Osteocyte (in vitro differentiated cells): ENCODE results near the gene DLG5. TPM values are rescaled to one million over a fixed set of nuclear protein-coding genes. Genes with fewer than 3 reads are reported as not detected.
A peak's percentile ranks its signal among the peaks of the same experiment; 100 is the strongest.

Source experiments
- DNase-seq: peaks from one replicate; pipeline ENCODE4 v3.0.0; 2021; ENCODE audit warnings: mixed read lengths; ENCODE audit not compliant: unreplicated experiment; ENCODE audit errors: extremely low spot score
- H3K27ac Mint-ChIP-seq: one replicate; pipeline ENCODE4 v1.8.0; 2021; ENCODE audit warnings: mild to moderate bottlenecking, mixed read lengths; ENCODE audit not compliant: unreplicated experiment
- H3K27me3 Mint-ChIP-seq: one replicate; pipeline ENCODE4 v1.8.0; 2021; ENCODE audit warnings: mixed read lengths; ENCODE audit not compliant: unreplicated experiment
- H3K36me3 Mint-ChIP-seq: one replicate; pipeline ENCODE4 v1.8.0; 2021; ENCODE audit warnings: mixed read lengths; ENCODE audit not compliant: unreplicated experiment
- H3K4me1 Mint-ChIP-seq: one replicate; pipeline ENCODE4 v1.8.0; 2021; ENCODE audit warnings: mixed read lengths; ENCODE audit not compliant: unreplicated experiment
- H3K4me3 Mint-ChIP-seq: one replicate; pipeline ENCODE4 v1.8.0; 2021; ENCODE audit warnings: mild to moderate bottlenecking, moderate library complexity, mixed read lengths; ENCODE audit not compliant: unreplicated experiment
- H3K9me3 Mint-ChIP-seq: one replicate; pipeline ENCODE4 v1.8.0; 2021; ENCODE audit warnings: mixed read lengths; ENCODE audit not compliant: unreplicated experiment
- total RNA-seq: library from RNA; stranded (reverse); gene quantifications from 2 replicates; pipeline ENCODE4 v1.2.1, GENCODE V29; 2021
- TF ChIP-seq, protein P1 (sequence below): fragments of 200-600 bp; sonication (generic); IDR thresholded peaks from 2 replicates; pipeline ENCODE4 v1.5.0; 2021; ENCODE audit warnings: antibody characterized with exemption, mild to moderate bottlenecking, moderate library complexity

The DLG5 gene
- total RNA-seq, 1 donor from 2014 or later = 69.8 TPM

DNA sequence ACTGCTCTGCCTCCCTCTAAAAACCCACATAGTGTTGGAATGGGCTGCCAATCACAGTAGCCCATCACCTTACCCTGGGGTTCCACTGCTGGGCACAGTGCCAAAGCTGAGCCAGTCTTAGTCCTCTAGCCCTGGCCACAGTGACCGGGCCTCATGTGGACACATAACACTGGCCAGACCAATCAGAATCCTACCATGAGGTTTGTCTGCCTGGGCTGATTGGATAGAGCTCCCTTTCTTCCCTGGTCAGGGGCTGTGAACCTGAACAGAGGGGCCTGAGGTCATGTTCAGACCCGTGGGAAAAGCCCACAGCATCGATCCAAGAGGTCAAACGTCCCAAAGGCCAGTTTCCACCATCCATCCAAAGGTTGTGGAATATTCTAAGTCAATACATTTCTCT, 6.1 kb downstream of the DLG5 start:
- Mint-ChIP-seq H3K4me3 (no peak overlapping the region), H3K27ac (no peak overlapping the region), H3K27me3 (no peaks in the 10 kb centered on the region), H3K9me3 (no peaks in the 10 kb centered on the region), H3K4me1 (peaks cover 45% of the 10 kb centered on the region), H3K36me3 (no peaks in the 10 kb centered on the region)
- DNase-seq = no peak
- TF ChIP-seq, protein P1, sequence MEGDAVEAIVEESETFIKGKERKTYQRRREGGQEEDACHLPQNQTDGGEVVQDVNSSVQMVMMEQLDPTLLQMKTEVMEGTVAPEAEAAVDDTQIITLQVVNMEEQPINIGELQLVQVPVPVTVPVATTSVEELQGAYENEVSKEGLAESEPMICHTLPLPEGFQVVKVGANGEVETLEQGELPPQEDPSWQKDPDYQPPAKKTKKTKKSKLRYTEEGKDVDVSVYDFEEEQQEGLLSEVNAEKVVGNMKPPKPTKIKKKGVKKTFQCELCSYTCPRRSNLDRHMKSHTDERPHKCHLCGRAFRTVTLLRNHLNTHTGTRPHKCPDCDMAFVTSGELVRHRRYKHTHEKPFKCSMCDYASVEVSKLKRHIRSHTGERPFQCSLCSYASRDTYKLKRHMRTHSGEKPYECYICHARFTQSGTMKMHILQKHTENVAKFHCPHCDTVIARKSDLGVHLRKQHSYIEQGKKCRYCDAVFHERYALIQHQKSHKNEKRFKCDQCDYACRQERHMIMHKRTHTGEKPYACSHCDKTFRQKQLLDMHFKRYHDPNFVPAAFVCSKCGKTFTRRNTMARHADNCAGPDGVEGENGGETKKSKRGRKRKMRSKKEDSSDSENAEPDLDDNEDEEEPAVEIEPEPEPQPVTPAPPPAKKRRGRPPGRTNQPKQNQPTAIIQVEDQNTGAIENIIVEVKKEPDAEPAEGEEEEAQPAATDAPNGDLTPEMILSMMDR = no peak

DNA sequence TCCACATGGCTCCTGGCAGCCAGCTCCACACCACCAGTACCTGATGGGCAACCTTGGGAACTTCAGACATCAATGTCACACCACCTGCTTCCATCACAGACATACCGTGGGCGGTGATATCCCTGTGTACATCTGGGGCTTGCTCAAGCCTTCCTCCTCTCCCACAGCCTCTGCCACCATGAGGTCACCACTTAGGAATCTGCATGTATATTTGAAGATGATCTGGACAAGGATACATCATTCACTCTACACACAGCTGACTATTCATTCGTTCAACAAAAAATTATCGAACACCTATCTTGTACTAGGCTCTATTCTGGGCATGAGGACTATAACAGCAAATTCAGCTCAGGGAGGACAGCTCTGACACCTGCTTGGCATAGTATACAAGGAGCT, 6.8 kb downstream of the DLG5 start:
- H3K27ac Mint-ChIP-seq = peak overlapping the region; percentile 38
- TF ChIP-seq, protein P1 = no peak
- H3K4me1 Mint-ChIP-seq = peaks cover 43% of the 10 kb centered on the region
- H3K4me3 Mint-ChIP-seq = no peak overlapping the region
- no peaks in the 10 kb centered on the region for H3K9me3 Mint-ChIP-seq
- no peaks in the 10 kb centered on the region for H3K36me3 Mint-ChIP-seq
- H3K27me3 Mint-ChIP-seq = no peaks in the 10 kb centered on the region
- DNase-seq = no peak

- Mint-ChIP-seq H3K36me3 (no peaks in the 10 kb centered on the region), H3K4me1 (peaks cover 28% of the 10 kb centered on the region), H3K4me3 (no peak overlapping the region), H3K27ac (no peak overlapping the region), H3K9me3 (no peaks in the 10 kb centered on the region), H3K27me3 (no peaks in the 10 kb centered on the region)
- TF ChIP-seq, protein P1 = no peak
- no peak for DNase-seq
Observed at GRCh38 chr10:77915319-77916105, 11.0 kb downstream of the DLG5 start.

- Mint-ChIP-seq H3K4me1 (peaks cover 23% of the 10 kb centered on the region), H3K4me3 (no peak overlapping the region), H3K36me3 (no peaks in the 10 kb centered on the region), H3K27ac (no peak overlapping the region), H3K9me3 (no peaks in the 10 kb centered on the region), H3K27me3 (no peaks in the 10 kb centered on the region)
- TF ChIP-seq, protein P1 = no peak
- DNase-seq = no peak
Observed at GRCh38 chr10:77913090-77913489, 13.5 kb downstream of the DLG5 start.

- no peaks in the 10 kb centered on the region for H3K9me3 Mint-ChIP-seq
- H3K4me1 Mint-ChIP-seq = peaks cover 25% of the 10 kb centered on the region
- no peaks in the 10 kb centered on the region for H3K27me3 Mint-ChIP-seq
- no peaks in the 10 kb centered on the region for H3K36me3 Mint-ChIP-seq
- H3K4me3 Mint-ChIP-seq = no peak overlapping the region
- H3K27ac Mint-ChIP-seq = no peak overlapping the region
- TF ChIP-seq, protein P1 = no peak
- DNase-seq = no peak
Observed at GRCh38 chr10:77912576-77912975, 14.0 kb downstream of the DLG5 start.
